ENCODE measurements around the gene UBE3C.

GRCh38 chr7:157149317-157149716 is 10.6 kb downstream of the UBE3C start:
- TF ChIP-seq POLR2AphosphoS5 (IDR thresholded peaks at IDR 0.05) (no peak), CTCF (IDR thresholded peaks at IDR 0.05) (no peak)

Measured in gastroesophageal sphincter (tissue), 3 donors.